ENCODE measurements around the gene INPP5A. TPM values are rescaled to one million over a fixed set of nuclear protein-coding genes. Genes with fewer than 3 reads are reported as not detected.

INPP5A gene
- polyA plus RNA-seq, 2 donors, result 9.2 to 12.7 TPM

DNA sequence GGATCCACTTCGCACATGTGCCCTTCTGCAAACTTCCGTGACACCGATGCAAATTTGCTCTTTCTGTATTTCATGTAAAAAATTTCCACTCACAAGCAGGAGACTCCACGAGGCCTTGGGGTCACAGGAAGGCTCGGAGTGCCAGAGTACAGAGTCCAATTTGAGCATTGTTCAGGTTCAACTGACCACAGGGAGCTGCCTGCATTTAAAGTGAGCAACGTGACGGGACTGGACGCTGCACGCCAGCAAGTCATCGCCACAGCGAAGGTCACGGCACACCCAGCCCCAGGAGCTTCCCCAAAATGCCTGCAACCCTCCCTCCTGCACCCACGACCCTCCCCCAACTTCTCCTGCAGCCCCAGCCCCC, 289.8 kb downstream of the INPP5A start:
- 79 to 80% methylated on average over 13 of the region's 13 CpGs for WGBS, 2 donors
- Histone ChIP-seq H3K36me3 (ENCODE audit: control insufficient read depth in 2 of 2, insufficient read depth in 2 of 2, low read length in 1 of 2) (no peaks in the 10 kb centered on the region), H3K27ac (ENCODE audit: low read depth in 2 of 2, low read length in 1 of 2) (no peak overlapping the region), H3K9me3 (ENCODE audit: control insufficient read depth in 2 of 2, insufficient read depth in 1 of 2, low read depth in 1 of 2, low read length in 1 of 2) (peaks cover 3 to 6% of the 10 kb centered on the region in 2 donors), H3K4me1 (ENCODE audit: control insufficient read depth in 2 of 2, insufficient read depth in 2 of 2, low read length in 1 of 2) (no peaks in the 10 kb centered on the region), H3K27me3 (ENCODE audit: control insufficient read depth in 1 of 2, insufficient read depth in 2 of 2, low read length in 2 of 2) (no peaks in the 10 kb centered on the region), H3K4me3 (ENCODE audit: low read depth in 1 of 2, low read length in 2 of 2) (no peak overlapping the region)

- 82 to 86% methylated on average over 29 of the region's 29 CpGs for WGBS, 2 donors
- no peak overlapping the region for H3K27ac ChIP-seq (ENCODE audit: low read depth in 2 of 2, low read length in 1 of 2)
- no peak overlapping the region for H3K4me3 ChIP-seq (ENCODE audit: low read depth in 1 of 2, low read length in 2 of 2)
- H3K36me3 ChIP-seq (ENCODE audit: control insufficient read depth in 2 of 2, insufficient read depth in 2 of 2, low read length in 1 of 2), result no peaks in the 10 kb centered on the region
- no peaks in the 10 kb centered on the region for H3K4me1 ChIP-seq (ENCODE audit: control insufficient read depth in 2 of 2, insufficient read depth in 2 of 2, low read length in 1 of 2)
- peaks cover 3 to 6% of the 10 kb centered on the region in 2 donors for H3K9me3 ChIP-seq (ENCODE audit: control insufficient read depth in 2 of 2, insufficient read depth in 1 of 2, low read depth in 1 of 2, low read length in 1 of 2)
- H3K27me3 ChIP-seq (ENCODE audit: control insufficient read depth in 1 of 2, insufficient read depth in 2 of 2, low read length in 2 of 2), result no peaks in the 10 kb centered on the region
Measured at GRCh38 chr10:132827861-132828539, 290.4 kb downstream of the INPP5A start.

DNA sequence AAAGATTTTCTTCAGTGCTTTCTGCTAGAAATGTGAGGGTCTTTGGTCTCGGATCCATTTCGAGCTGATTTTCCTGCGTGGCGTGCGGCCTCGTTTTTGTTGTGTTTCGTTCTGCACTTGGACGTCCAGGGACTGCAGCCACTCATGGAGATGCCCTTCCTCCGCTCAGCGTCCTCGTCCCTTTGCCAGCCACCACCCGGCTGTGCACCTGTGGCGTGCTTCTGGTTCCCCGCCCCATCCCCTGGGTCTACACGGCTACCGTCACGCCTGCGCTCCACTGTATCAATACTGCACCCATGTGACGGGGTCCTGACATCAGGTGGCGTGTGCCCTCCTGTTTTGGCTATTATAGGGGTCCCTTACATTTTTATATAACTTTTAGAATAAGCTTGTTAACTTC, 291.1 kb downstream of the INPP5A start:
- no peaks in the 10 kb centered on the region for H3K4me1 ChIP-seq (ENCODE audit: control insufficient read depth in 2 of 2, insufficient read depth in 2 of 2, low read length in 1 of 2)
- H3K27me3 ChIP-seq (ENCODE audit: control insufficient read depth in 1 of 2, insufficient read depth in 2 of 2, low read length in 2 of 2), result no peaks in the 10 kb centered on the region
- no peaks in the 10 kb centered on the region for H3K36me3 ChIP-seq (ENCODE audit: control insufficient read depth in 2 of 2, insufficient read depth in 2 of 2, low read length in 1 of 2)
- no peak overlapping the region for H3K27ac ChIP-seq (ENCODE audit: low read depth in 2 of 2, low read length in 1 of 2)
- peaks cover 3 to 6% of the 10 kb centered on the region in 2 donors for H3K9me3 ChIP-seq (ENCODE audit: control insufficient read depth in 2 of 2, insufficient read depth in 1 of 2, low read depth in 1 of 2, low read length in 1 of 2)
- WGBS, 2 donors, result 87 to 91% methylated on average over 20 of the region's 20 CpGs
- no peak overlapping the region for H3K4me3 ChIP-seq (ENCODE audit: low read depth in 1 of 2, low read length in 2 of 2)

GRCh38 chr10:132829403-132829802, 291.8 kb downstream of the INPP5A start:
- Histone ChIP-seq H3K27me3 (ENCODE audit: control insufficient read depth in 1 of 2, insufficient read depth in 2 of 2, low read length in 2 of 2) (no peaks in the 10 kb centered on the region), H3K4me3 (ENCODE audit: low read depth in 1 of 2, low read length in 2 of 2) (no peak overlapping the region), H3K36me3 (ENCODE audit: control insufficient read depth in 2 of 2, insufficient read depth in 2 of 2, low read length in 1 of 2) (no peaks in the 10 kb centered on the region), H3K9me3 (ENCODE audit: control insufficient read depth in 2 of 2, insufficient read depth in 1 of 2, low read depth in 1 of 2, low read length in 1 of 2) (peaks cover 3 to 6% of the 10 kb centered on the region in 2 donors), H3K4me1 (ENCODE audit: control insufficient read depth in 2 of 2, insufficient read depth in 2 of 2, low read length in 1 of 2) (no peaks in the 10 kb centered on the region), H3K27ac (ENCODE audit: low read depth in 2 of 2, low read length in 1 of 2) (no peak overlapping the region)
- 59 to 62% methylated on average over 8 of the region's 8 CpGs for WGBS, 2 donors

DNA sequence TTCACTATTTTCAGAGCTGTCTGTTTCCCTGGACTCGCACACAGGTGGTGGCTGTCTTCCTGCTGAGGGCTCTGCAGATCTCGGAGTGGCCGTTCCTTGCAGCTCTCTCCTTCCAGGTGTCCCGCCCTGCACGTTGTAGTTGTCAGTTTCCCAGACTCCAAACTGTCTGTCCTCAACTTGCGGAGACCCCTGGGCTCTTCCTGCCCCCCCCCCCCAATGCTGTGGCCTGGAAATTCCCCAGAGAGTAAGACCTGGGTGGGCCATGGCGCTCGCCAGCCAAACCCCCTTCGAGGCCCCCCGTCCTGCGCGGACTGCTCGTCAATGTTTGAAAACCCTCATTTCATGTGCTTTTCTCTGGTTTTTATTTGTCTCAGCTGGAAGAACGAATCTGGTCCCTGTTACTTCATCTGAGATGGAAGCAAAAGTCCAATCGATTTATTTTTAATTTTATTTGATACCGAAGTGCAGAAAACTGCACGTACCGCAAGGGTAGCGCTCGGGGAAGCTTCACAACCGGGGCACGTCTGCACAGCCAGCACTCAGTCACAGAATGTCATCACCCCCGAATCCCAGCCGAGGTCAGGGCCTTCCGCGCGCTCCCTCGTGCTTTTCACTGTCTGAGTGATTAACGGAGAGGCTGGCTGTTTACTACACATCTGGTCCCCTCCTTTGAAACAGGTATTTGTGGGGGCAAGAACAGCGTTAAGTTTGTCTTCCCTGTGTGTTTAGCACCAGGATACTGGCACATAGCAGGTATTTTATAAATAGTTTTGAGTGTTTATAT, 294.8 kb downstream of the INPP5A start:
- peaks cover 0 to 2% of the 10 kb centered on the region in 2 donors for H3K9me3 ChIP-seq (ENCODE audit: control insufficient read depth in 2 of 2, insufficient read depth in 1 of 2, low read depth in 1 of 2, low read length in 1 of 2)
- H3K27ac ChIP-seq (ENCODE audit: low read depth in 2 of 2, low read length in 1 of 2), result no peak overlapping the region
- no peaks in the 10 kb centered on the region for H3K36me3 ChIP-seq (ENCODE audit: control insufficient read depth in 2 of 2, insufficient read depth in 2 of 2, low read length in 1 of 2)
- peaks cover 0 to 3% of the 10 kb centered on the region in 2 donors for H3K4me1 ChIP-seq (ENCODE audit: control insufficient read depth in 2 of 2, insufficient read depth in 2 of 2, low read length in 1 of 2)
- H3K27me3 ChIP-seq (ENCODE audit: control insufficient read depth in 1 of 2, insufficient read depth in 2 of 2, low read length in 2 of 2), result no peaks in the 10 kb centered on the region
- 47 to 49% methylated on average over 30 of the region's 30 CpGs for WGBS, 2 donors
- H3K4me3 ChIP-seq (ENCODE audit: low read depth in 1 of 2, low read length in 2 of 2), result no peak overlapping the region

Other genes starting within 250 kb of the INPP5A start
- 1 to 10 TPM; 4.5 to 5.6 TPM for gene STK32C, start 229.8 kb upstream of the INPP5A start, polyA plus RNA-seq
- 1 to 10 TPM; 2.3 to 2.6 TPM for gene LRRC27, start 205.6 kb upstream of the INPP5A start, polyA plus RNA-seq
- gene PWWP2B, start 140.6 kb upstream of the INPP5A start, polyA plus RNA-seq, result 10 to 100 TPM; 17.6 to 33.4 TPM
- gene NKX6-2, start 248.4 kb downstream of the INPP5A start, polyA plus RNA-seq, result 1 to 10 TPM in 1 of 2 donors, under 1 TPM in 1; 0.15 to 1.5 TPM

All from esophagus (tissue), 2 donors.